Panc1 (cell line): ENCODE measurements around the gene INPP5D.

Experiments
- CTCF ChIP-seq: fragments of 450-650 bp; IDR thresholded peaks from 2 replicates; pipeline ENCODE4 v1.5.1; 2017; ENCODE audit warnings: mild to moderate bottlenecking
- POLR2AphosphoS5 ChIP-seq: IDR thresholded peaks from 2 replicates; pipeline ENCODE4 v1.6.1; 2012; ENCODE audit warnings: mild to moderate bottlenecking, low read depth, low read length, moderate library complexity
- REST ChIP-seq, 2 experiments: IDR thresholded peaks; 2 replicates each; pipeline ENCODE4 v1.6.1; 2011 to 2012; ENCODE audit warnings: low read depth in 2 of 2, control low read depth in 1 of 2, low read length in 1 of 2, mild to moderate bottlenecking in 1 of 2, moderate library complexity in 1 of 2; ENCODE audit not compliant: insufficient read depth in 1 of 2
- SIN3A ChIP-seq: IDR thresholded peaks from 2 replicates; pipeline ENCODE4 v1.6.1; 2012; ENCODE audit warnings: low read depth, mild to moderate bottlenecking, low read length, moderate library complexity, borderline replicate concordance; ENCODE audit not compliant: insufficient read depth
- TCF7L2 ChIP-seq: IDR thresholded peaks from 2 replicates; pipeline ENCODE4 v1.6.1; 2011; ENCODE audit warnings: mild to moderate bottlenecking, low read depth, low read length, inconsistent platforms

GRCh38 chr2:233093166-233093448 lies 33.0 kb downstream of the INPP5D start:
- TF ChIP-seq CTCF (no peak), REST (IDR thresholded peaks at IDR 0.05; ENCODE audit: insufficient read depth in 1 of 2, low read depth in 2 of 2, low read length in 1 of 2) (no peak), TCF7L2 (no peak), POLR2AphosphoS5 (no peak), SIN3A (no peak)
